GM18907 (cell line): ENCODE results near the gene CCDC87.
"Not testable (repeated sequence)": the region's sequence is repeated elsewhere in the genome, so short reads cannot be mapped to it uniquely, and the experiment has no call there.

Experiments
- ATAC-seq: cut with Tn5 transposase; IDR thresholded peaks from one replicate; pipeline ENCODE4 v1.9.1; 2021; ENCODE audit warnings: mild to moderate bottlenecking, moderate library complexity; ENCODE audit not compliant: unreplicated experiment

CCDC87 gene

DNA sequence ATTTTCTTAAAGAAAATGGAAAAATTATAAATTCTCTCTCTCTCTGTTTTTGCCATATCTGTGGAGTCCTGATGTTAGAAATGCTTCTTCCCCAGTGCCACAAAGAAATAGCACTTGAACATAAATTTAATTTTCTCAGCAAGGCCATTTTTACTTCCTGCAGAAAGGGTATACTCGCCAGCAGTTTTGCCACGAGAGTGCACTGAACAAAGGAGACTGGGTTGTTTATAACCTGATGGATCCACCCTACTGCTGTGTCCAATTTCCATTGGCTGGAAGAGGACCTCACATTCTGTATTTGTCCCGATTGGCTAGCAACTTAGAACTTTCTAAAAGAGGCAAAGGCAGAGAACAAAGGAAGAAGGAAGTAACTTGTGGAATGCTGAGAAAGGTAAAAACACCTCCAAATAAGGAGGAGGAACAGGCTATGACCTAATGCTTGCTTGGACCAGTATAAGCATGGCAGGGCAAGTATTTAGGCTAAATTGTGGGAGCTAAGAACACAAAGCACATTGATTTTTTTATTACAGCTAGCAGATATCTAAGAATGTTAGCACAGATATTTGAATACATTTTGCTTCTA, 10.2 kb downstream of the CCDC87 start:
- ATAC-seq = not testable (repeated sequence)

DNA sequence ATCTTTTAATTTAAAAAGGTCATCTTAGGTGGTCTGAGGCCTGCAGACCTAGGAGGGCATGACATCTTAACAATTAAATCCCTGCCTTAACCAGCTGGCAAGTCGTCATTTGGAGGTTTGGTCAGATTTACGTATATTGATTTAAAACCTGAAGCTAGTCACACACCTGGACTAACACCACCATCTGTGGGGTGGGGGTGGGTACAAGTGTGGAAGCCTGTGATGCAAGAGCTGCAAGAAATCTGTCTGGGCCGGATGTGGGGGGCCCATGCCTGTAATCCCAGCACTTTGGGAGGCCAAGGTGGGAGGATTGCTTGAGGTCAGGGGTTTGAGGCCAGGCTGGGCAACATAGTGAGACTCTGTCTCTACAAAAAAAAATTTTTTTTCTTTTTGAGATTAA, 11.6 kb downstream of the CCDC87 start:
- no peak for ATAC-seq

DNA sequence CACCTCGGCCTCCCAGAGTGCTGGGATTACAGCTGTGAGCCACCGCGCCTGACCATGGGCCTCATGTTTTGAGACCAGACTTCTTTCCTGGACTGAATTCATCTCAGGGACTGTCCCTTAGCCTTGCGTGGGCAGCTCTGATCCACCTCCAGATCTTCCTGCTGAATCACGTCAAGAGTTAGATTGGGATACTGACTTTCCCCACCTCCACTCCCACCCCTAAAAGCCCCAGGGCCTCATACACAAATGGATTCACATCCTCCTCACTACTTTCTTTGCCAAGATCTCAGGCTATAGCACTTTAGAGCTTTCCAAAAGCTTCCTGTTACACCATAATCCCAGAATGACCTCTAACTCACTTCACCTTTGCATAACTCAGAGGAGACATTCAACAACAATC, 12.1 kb downstream of the CCDC87 start:
- no peak for ATAC-seq

DNA sequence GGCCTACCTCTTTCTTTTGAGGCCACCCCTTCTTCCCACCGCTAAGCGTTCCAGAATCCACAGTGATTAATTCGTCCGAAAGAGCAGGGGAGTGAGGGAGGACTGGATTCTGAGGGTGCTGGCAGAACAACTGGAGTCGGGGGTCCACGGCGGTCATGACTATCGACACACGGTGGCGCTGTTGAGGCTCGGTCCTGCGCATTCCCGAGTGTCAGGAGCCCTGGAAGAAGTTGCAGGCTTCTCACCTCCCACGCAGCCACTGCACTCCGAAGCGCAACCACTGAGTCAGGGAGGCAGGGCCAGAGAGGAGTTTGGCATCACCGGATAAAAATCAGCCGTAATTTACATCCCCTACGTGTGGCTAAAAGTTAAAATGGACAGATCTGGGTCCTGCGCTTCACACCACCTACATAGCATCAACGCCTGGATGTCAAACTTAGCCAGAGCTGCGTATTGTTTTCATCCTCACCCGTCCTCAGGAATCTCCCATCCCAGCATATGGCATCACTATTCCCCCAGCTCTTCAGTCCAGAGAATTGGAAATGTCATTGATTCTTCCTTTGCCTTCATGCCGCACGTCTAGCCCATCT, 13.8 kb downstream of the CCDC87 start:
- no peak for ATAC-seq

DNA sequence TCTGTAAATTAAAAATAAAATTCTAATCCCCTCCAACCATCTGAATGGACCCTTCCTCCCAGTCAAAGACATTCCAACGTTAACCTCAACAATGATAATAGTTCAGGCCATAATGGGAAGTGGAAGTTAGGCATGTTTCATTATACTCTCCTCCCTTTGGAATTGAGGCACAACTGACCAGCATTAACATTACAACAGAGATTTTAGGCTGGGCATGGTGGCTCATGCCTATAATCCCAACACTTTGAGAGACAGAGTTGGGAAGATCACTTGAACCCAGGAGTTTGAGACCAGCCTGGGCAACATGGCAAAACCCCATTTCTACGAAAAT, 22.0 kb downstream of the CCDC87 start:
- no peak for ATAC-seq

DNA sequence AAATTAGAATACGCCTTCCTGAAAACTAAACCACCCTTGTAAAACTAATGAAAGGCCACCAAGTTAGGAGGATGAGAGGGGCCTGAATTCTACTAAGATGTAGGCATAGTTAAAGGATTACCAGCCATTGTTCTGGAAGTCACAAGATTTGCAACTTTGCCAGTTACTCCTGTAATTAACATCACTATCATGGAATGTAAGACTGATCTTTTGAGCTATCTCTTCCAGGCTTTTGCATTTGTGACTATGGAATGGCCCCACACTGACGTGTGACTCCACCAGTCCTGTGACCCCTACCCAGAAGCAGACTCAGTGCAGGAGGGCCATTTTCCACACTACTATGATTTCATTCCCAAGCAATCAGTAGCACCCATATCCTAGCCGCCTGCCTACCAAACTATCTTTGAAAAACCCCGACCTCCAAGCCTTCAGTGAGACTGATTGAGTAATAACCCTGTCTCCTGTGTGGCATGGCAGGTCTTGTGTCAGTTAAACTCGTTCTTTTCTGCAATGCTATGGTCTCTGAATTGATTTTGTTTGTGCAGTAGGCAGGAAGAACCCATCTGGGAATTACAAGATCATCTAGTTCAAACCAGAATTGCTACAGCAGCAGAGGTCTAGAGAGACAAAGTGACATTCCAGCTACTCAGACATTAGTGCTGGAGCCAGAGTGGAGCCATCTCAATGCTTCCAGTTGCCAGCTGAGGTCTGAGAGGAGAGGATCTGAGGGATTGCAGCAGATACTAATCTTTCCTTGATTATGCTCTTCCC, 22.6 kb downstream of the CCDC87 start:
- ATAC-seq = no peak

DNA sequence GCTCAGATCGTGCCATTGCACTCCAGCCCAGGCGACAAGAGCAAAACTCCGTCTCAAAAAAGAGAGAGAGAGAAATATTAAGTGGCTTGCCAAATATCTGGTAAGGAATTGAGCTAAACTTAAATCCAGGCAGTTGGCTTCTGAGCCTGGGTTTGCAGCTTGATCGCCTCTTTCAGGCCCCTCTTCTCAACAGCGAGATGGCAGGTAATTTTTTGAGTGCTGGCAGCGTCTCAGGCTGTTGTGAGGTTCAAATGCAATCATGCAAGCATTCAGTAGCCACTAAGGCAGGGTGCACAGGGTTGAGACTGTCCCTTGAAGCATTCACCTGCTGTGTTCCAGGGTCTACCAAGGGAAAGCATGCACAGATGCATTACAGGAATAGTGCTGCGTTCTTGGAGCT, 23.8 kb downstream of the CCDC87 start:
- ATAC-seq = no peak

DNA sequence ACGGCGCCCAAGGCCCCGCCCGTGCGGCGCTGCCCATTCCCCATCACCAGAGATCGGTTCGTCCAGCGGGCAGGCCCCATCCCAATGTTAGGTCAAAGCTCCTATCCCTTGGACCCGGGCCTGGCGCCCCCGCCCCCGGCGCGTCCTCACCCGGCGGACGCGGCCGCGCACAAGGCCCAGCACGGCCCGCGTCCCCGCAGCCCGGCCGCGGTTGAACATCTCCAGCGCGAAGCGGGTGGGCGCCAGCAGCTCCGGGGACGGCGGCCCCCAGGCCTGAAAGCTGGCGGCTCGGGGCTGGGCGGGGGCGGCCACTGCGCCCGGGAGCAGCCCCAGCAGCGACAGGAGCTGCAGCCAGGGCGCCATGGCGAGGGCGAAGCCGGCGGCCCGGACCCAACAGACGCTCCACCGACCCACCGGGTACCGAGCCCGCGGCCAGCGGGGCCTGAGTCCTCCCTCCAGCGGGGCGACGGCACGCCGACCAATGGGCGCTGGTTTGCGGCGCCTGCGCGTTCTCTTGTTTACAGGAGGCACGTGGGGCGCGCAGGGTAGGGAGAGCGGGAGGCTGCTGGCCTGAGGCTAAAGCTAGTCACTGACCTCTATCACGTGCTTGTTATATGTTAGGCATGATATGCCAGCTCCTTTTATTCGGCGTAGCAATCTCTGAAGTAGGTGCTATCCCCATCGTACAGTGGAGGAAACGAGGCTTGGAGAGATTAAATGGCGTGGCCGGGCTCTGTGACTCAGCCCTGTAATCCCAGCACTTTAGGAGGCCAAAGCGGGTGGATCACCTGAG, 24.5 kb downstream of the CCDC87 start, which contains the start of gene CTSF:
CTSF (minus strand) TSS at position 483 of the 793 bp plus-strand sequence; CDS start at position 363, 120 bp downstream.
- no peak for ATAC-seq

DNA sequence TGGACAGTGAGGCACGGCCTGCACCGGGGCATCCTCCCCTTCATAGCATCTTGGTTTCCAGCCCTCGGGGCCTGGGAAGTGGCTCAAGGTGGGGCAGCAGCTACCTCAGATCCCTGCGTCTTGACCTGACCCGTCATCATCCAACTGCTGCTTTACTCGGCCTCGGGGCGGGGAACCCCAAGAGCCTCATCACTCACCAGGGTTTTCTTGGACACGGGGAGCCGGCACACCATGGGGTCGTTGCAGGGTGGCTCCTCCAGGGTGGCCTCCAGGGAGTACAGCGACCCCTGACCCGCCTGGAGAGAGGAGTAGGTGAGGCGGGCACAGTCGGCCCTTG, 25.1 kb downstream of the CCDC87 start:
- ATAC-seq = no peak

DNA sequence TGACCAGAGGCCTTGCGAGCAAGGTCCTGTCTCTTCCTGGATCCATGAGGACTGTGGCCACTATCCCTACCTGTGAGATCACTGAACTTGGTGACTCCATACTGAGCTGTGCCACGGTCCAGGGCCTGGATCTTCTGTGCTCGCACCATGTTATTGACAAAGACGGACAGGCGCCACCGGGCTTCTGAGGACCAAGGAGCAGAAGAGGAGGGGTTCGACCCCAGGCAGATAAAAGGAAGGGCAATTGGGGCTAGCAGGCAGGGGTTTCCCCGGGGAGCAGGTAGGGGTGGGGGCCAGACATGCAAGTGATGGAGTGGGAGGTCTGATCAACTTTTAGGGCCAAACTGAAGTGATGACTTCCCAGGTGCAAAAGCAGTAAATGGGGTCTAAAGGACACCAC, 26.6 kb downstream of the CCDC87 start:
- ATAC-seq = no peak

DNA sequence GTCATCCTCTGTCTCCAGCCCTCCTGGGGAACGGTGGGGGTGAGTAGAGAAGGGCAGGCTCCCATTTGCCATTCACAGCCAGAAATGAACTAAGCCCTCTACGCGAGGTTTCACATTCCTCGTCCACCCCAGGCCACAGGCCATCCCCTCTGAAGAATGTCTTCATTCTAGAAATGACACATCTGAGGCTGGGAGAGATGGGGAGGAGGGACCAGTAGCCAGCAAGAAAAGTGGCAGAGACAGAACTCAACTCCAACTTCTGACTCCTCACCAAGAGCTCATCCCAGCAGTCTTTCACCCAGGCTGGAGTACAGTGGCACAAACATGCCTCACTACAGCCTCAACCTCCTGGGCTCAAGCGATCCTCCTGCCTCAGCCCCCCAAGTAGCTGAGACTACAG, 27.9 kb downstream of the CCDC87 start:
- no peak for ATAC-seq

DNA sequence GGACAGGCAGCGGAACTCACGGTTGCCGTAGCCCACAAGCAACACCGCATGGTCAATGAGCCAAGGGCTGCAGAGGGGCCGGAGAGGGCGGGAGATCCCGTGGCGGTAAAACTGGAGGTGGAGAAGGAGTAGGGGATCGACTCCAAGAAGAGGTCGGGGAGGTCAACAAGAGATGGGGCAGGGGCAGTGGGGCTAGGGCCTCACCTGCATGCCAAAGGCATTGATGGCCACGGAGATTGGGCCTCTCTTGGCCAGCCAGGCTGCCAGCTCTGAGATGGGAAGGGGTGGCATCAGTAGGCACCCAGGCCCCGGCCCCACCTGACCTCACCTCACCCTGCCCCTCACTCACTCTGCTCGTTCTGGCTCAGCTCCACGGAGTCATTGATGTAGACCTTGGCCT, 28.3 kb downstream of the CCDC87 start:
- ATAC-seq = no peak

DNA sequence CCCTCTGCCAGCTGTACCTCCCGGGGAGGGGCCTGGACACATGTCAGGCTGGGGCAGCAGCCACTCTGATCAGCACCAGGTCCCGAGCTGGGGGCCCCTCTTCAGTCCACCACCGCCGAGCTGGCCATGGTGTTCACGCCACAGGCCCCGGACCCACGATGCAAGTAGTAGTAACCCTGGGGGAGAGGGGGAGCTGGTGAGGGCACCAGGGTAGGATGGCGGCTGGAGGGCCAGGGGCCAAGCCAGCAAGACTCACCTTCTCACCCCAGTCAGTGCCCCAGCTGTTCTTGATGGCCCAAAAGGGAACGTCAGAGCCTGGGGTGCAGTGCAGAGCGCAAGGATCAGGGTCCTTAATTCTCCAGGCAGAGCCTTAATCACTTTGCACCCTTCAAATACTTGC, 29.0 kb downstream of the CCDC87 start:
- no peak for ATAC-seq

DNA sequence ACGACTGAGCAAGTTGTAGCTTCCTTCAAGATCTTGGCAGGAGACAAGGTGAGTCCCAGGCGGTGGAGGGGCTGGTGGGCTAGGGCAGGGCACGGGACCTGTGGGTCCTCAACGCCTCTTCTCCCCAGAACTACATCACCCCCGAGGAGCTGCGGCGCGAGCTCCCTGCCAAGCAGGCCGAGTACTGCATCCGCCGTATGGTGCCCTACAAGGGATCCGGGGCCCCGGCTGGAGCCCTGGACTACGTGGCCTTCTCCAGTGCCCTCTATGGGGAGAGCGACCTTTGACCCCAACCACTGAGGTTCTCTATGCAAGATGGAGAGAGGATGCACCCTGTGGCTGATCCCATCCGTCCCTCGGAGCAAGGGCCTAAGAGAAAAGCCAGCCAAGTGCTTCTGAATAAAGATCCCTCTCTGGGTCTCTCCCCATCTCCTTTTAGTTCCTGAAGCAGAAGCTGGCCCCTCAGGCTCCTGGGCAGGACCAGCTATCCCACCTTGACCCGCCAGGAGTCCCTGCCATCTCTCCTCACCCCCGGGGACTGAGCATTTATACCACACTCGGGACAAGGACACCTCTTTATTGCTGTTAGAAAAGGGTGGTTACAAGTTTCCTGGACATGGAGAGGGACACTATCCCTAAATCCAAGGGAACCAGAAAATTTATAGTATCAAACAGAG, 29.8 kb downstream of the CCDC87 start:
- no peak for ATAC-seq

DNA sequence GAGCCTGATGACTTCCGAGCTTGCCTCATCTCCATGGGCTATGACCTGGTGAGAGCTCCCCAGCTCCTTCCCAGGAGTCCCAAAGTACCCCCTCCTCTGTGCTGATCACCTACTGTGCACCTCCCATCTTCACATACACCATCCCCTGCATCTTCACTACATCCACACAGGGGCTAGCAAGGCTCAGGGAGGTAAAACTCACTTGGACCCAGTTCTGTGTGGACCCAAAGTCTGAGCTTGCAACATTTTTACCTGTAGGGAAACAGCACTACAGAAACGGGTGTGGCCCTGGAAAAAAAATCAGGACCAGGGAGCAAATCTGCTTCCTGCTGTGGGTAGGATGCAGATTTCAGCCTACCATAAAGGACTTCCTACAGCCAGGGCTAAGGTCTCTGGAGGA, 30.6 kb downstream of the CCDC87 start:
- ATAC-seq = no peak

DNA sequence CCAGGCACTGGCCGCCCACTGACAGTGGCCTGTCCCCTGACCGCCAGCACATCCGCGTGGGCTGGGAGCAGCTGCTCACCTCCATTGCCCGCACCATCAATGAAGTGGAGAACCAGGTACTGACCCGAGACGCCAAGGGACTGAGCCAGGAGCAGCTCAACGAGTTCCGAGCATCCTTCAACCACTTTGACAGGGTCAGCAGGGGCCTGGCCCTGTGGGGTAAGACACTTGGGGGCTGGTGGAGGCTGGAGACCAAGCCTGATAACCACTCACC, 31.0 kb downstream of the CCDC87 start:
- ATAC-seq = no peak

DNA sequence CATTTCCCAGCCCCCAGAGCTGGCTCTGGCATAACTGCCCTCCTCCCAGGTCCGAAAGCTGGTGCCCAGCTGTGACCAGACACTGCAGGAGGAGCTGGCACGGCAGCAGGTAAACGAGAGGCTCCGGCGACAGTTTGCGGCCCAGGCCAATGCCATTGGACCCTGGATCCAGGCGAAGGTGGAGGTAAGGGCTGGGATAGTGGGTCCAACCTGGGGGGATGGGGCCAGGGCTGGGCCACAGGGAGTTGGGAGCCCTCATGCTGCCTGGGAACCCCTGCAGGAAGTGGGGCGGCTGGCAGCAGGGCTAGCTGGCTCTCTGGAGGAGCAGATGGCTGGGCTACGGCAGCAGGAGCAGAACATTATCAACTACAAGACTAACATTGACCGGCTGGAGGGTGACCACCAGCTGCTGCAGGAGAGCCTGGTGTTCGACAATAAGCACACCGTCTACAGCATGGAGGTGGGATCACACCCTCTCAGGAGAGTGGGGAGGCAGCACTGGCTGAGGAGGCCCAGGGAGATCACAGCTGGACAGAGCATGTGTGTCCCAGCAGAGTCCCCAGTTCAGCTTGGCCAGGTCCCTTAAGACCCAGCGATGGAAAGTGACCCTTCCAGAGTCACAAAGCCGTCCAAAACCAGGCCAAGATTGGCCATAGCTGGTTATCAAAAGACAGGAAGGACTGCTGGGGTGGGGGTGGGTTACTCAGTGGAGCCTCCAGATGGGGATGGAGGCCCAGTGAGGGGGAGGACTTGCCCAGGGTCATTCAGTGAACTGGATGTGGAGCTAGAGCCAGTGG, 31.5 kb downstream of the CCDC87 start:
- ATAC-seq = no peak

DNA sequence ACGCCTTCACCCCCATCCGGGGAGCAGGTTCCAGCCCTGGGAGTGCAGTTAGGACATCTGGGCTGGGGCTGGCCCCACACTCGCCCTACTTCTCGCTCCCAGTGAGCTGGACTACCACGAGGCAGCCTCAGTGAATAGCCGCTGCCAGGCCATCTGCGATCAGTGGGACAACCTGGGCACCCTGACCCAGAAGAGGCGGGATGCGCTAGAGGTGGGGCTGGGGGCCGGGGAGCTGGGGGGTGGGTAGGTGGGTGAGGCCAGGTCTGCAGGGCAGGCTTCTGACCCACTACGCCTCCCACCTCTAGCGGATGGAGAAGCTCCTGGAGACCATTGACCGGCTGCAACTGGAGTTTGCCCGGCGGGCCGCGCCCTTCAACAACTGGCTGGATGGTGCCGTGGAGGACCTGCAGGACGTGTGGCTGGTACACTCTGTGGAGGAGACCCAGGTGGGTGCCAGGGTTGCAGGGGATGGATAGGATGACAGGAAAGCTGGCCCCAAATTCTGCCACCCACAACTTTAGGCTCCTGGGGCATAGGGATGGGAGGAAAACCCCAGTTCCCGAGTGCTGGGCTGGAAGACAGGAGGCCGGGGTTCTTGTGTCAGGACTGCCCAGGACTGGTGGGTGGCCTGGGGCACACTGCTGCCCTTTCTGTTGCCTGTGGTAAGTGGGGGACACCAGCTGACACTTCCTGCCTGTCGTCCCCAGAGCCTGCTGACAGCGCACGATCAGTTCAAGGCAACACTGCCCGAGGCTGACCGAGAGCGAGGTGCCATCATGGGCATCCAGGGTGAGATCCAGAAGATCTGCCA, 32.8 kb downstream of the CCDC87 start:
- ATAC-seq = no peak

DNA sequence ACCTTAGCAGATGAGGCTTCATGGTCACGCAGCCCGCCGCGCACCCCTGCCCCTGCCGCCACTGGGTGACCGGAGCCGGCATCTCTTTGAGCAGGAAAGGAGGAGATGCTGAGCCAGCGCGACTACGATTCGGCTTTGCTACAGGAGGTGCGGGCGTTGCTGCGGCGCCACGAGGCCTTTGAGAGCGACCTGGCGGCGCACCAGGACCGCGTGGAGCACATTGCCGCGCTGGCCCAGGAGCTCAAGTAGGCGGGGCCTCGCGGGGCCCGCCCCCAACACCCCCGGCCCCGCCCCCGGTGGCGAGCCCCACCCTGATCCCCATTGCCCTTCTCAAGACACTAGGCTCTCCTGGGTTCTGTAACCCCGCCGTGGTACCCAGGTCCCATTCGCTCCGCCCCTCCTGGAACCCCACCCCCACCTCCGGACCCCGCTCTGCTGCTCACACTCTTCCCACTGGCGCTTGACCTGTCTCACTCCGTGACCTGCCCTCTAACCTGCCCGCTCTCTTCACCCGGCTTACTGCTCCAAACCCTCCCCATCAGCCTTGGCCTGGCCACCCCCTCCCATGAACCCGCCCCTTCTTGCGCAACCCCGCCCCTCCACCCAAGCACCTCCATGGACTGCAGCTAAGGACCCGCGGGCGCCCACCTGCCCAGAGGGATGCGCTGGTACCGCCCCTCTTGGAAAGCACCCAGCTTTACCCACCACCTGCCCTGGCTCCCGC, 33.6 kb downstream of the CCDC87 start:
- no peak for ATAC-seq
